Stimulated activated CD4-positive, alpha-beta T cell treated with anti-CD3 and anti-CD28 coated beads, TNF-alpha, amount 100 ng/mL, for 24 hours (primary cell): ENCODE data around the gene INSM2.

Source experiments
- DNase-seq, 3 experiments: peaks; one replicate each; pipeline ENCODE4 v3.0.0-alpha.2; 2020; ENCODE audit warnings: low read depth in 3 of 3

INSM2 gene

GRCh38 chr14:35549551-35549950, 15.6 kb downstream of the INSM2 start:
- DNase-seq = no peak

GRCh38 chr14:35551081-35551480, 17.1 kb downstream of the INSM2 start:
- DNase-seq = no peak

- DNase-seq = no peak
Measured at GRCh38 chr14:35553808-35554207, 19.8 kb downstream of the INSM2 start.

- DNase-seq = no peak
Measured at GRCh38 chr14:35556548-35556947, 22.6 kb downstream of the INSM2 start.

GRCh38 chr14:35557221-35557747, 23.3 kb downstream of the INSM2 start:
- no peak for DNase-seq

- DNase-seq = no peak
Measured at GRCh38 chr14:35558680-35559079, 24.7 kb downstream of the INSM2 start.

- DNase-seq = no peak
Measured at GRCh38 chr14:35565871-35566464, 32.0 kb downstream of the INSM2 start.

- DNase-seq = no peak
Measured at GRCh38 chr14:35571598-35571997, 37.6 kb downstream of the INSM2 start.

GRCh38 chr14:35573911-35574310, 39.9 kb downstream of the INSM2 start:
- no peak for DNase-seq

- DNase-seq = no peak
Measured at GRCh38 chr14:35576260-35576659, 42.3 kb downstream of the INSM2 start.

GRCh38 chr14:35576856-35577255, 42.9 kb downstream of the INSM2 start:
- DNase-seq = no peak

GRCh38 chr14:35578135-35578534, 44.2 kb downstream of the INSM2 start:
- DNase-seq = no peak

- no peak for DNase-seq
Measured at GRCh38 chr14:35578639-35579038, 44.7 kb downstream of the INSM2 start.
